GM18505 (cell line): ENCODE data around the gene EFNA4.

ENCODE experiments used
- ATAC-seq: cut with Tn5 transposase; IDR thresholded peaks from one replicate; pipeline ENCODE4 v1.9.1; 2021; ENCODE audit not compliant: unreplicated experiment
- POLR2A ChIP-seq: IDR thresholded peaks from 4 replicates; pipeline ENCODE4 v1.6.1; 2011; ENCODE audit warnings: borderline replicate concordance; ENCODE audit not compliant: insufficient read depth, insufficient read length; ENCODE audit errors: extremely low read depth

EFNA4 gene

DNA sequence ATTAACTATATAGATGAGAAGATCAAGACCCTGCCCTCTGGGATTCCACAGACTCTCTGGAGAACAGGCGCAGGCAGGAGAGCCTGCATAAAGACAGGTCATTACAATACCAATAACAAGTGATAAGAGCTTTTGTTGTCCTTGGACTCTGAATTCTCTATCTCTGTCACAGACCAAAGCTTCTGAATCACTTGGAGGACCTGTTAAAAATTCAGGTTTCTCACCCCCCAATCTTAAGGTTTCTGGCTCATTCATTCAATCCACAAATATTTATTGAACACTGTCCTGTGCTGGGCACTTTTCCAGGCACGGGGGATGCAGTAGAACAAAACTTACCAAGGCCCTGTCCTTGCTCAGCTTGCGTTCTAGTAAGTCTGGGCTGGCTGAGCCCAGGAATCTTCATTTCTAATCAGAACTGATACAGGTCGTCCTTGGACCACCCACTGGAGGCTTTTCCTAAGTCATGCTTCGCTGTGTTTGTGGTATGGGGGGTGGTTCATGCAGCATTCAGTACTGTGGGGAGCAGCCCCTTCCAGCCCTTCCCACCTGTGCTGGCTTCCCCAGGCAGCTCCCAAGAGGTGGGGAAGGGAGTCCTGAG lies 1.4 kb downstream of the EFNA4 start:
- ATAC-seq: no peak
- TF ChIP-seq POLR2A: no peak

- ATAC-seq: no peak
- no peak for TF ChIP-seq POLR2A
These were observed 3.2 kb downstream of the EFNA4 start for GRCh38 chr1:155066777-155067176.

DNA sequence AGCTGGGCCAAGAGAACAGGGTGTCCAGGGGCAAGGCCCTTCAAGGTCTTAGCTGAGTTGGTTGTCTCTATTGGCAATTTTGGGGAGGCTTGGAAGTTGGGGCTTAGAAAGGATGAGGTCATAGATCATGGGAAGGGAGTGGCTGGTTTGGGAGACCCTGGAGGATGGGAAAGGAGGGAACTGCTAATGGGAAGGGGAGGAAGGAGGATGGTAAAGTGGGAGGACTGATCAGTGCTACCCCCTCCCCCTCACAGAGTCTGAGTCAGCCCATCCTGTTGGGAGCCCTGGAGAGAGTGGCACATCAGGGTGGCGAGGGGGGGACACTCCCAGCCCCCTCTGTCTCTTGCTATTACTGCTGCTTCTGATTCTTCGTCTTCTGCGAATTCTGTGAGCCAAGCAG lies 5.1 kb downstream of the EFNA4 start:
- no peak for TF ChIP-seq POLR2A
- no peak for ATAC-seq

- TF ChIP-seq POLR2A: no peak
- no peak for ATAC-seq
These were observed 6.1 kb downstream of the EFNA4 start for GRCh38 chr1:155069551-155070157.

DNA sequence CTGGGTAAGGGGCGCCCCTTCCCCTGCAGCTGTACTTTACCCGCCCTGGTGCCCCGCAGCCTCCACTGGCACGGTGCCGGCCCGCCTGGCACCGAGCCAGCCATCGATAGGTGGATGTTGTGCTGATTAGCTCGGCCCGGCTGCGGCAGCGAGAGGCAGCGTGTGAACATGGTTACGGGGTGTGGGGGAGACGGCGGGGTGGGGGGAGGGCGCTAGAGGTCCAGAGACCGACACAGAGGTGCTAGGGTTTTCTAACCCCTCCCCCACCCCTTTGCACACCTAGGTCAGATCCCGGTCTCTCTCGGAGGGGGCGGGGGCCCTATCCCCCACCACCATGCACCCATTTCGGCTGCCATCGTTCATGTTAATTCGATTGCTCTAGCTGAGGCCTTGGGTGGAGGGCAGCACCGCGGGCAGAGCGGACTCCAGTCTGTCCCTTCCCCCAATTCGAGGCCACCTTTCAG lies 6.7 kb downstream of the EFNA4 start:
- no peak for ATAC-seq
- no peak for TF ChIP-seq POLR2A

DNA sequence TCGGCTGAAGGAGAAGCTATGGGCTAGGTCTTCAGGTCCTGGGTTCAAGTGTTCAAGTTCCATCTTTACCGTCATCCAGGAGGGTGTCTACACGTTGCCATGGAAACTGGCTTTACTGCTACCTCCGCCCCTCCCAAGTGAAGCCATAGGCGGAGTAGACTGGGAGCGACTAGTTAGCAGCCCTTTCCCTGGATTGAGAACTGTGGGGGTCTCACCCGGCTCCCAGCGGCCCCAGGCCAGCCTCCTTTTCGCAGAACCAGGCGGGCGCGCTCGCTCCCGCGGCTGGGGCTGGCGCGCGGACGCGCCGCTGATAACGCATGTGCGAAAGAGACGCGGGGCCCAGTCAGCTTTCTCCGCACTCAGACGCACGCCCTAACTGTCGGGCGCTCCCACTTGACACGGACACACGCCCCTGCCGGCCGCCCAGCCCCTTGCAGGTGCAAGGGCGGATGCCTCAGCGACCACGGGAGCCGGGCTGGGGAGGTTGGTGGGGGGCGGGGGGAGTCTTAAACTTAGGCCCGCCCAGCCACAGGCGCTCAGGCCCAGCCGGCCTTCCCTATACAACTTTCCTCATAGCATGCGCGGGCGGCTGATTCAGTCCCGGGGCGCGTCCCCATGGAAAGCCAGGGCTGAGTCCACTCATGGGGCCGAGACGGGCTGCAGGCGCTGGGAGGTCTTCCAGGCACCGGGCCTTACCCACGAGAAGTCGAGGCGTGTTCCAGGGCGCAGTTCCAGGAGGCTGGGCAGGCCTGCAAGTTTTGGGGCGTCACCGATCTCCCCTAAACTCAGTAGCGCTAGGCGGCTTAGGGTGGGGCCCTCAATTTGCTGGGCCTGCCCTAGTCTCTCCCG lies 7.4 kb downstream of the EFNA4 start:
- TF ChIP-seq POLR2A: no peak
- ATAC-seq: peak; percentile 60

- no peak for ATAC-seq
- TF ChIP-seq POLR2A: no peak
These were observed 8.2 kb downstream of the EFNA4 start for GRCh38 chr1:155071701-155072100.

- ATAC-seq: no peak
- no peak for TF ChIP-seq POLR2A
These were observed 9.2 kb downstream of the EFNA4 start for GRCh38 chr1:155072531-155073289.

DNA sequence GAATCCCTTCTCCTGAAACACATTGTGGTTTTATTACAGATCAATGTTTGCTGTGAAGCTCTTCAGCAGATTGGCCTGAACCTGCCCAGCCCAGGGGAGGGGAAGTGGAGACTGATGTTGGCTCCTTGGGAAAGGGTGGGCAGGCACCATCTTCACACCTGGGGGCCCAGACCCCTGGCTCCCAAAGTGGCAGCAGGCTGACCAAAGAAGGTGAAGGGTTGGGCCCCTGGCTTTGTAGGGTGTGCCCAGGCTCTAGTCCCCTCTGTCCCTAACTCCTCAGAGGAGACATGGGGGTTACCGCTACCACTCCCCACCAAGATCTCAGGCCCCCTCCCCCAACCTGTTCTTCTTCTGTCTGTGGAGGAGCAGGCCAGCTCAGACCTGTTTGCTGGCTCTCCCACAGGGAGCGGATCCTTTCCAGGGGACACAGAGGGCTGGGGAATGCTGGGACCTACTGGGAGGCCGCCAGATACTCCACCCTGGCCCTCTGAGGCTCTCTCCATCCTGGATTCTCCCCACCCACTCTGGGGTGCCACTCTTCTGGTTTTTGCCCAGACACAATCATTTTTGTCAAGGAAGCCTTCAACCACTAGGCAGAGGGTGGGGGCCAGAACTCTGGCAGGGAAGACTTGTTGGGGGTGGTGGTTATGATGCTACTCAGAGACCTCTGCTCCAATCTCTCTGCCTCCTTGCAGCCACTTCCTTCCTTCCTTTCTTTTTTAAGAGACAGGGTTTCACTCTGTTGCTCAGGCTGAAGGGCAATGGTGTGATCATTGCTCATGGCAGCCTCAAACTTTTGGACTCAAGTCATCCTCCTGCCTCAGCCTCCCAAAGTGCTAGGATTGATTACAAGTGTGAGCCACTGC lies 10.1 kb downstream of the EFNA4 start:
- ATAC-seq: no peak
- TF ChIP-seq POLR2A: no peak

DNA sequence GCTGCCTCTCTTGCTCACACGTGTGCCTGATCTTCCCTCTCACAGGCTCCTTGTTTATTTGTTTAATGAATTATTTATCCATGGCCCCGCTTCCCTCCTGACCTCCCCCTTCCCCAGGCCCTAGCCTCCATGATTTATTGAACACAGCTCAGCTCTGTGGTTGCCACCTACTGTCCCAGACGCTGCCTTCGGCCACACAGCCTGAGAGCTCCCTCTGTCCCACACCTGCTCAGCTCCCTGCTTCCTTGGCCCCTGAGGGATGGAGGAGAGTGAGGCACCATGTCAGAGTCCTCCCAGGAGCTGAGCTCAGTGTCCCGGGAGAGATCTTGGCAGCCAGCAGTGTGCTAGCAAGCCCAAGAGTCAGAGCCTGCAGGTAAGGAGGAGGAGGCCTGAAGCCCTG lies 12.0 kb downstream of the EFNA4 start:
- ATAC-seq: no peak
- no peak for TF ChIP-seq POLR2A

GRCh38 chr1:155076371-155076770 lies 12.8 kb downstream of the EFNA4 start:
- no peak for ATAC-seq

GRCh38 chr1:155077346-155077745 lies 13.8 kb downstream of the EFNA4 start:
- no peak for ATAC-seq
- no peak for TF ChIP-seq POLR2A

More at GRCh38 chr1:155076371-155076770, 12.8 kb downstream of the EFNA4 start:
- TF ChIP-seq POLR2A: no peak

GRCh38 chr1:155077758-155078445 lies 14.4 kb downstream of the EFNA4 start:
- ATAC-seq: no peak
- no peak for TF ChIP-seq POLR2A
